ENCODE results near the gene PTPRK. TPM values are rescaled to one million over a fixed set of nuclear protein-coding genes. Genes with fewer than 3 reads are reported as not detected.
"Not testable (repeated sequence)": the region's sequence is repeated elsewhere in the genome, so short reads cannot be mapped to it uniquely, and the experiment has no call there.

Gene PTPRK
- total and polyA plus RNA-seq, 2 donors (not counting 1 experiment from before 2014, with no cell fraction given), result 16.2 to 18.7 TPM

GRCh38 chr6:127933137-127933536 is 587.3 kb downstream of the PTPRK start:
- H3K4me1 Mint-ChIP-seq, result no peaks in the 10 kb centered on the region
- Histone ChIP-seq H3K9ac (ENCODE audit: low read length) (no peak overlapping the region), H4K20me1 (ENCODE audit: control insufficient read depth, insufficient read depth, low read length, poor library complexity, severe bottlenecking) (no peaks in the 10 kb centered on the region), H3K4me3 (ENCODE audit: control extremely low read depth in 1 of 5, extremely low read depth in 1 of 5, insufficient read depth in 1 of 5, low read depth in 2 of 5, low read length in 4 of 5) (no peak overlapping the region), H3K9me3 (ENCODE audit: control extremely low read depth in 1 of 3, control insufficient read depth in 2 of 3, insufficient read depth in 1 of 3, low read length in 2 of 3) (peaks cover 2 to 7% (median 5%) of the 10 kb centered on the region in 3 donors), H3K36me3 (replicated peaks in 1 of 2; ENCODE audit: control extremely low read depth in 1 of 2, control insufficient read depth in 1 of 2, extremely low read depth in 1 of 2, insufficient read depth in 2 of 2, low read length in 1 of 2) (no peaks in the 10 kb centered on the region), H3K4me2 (replicated peaks; ENCODE audit: low read depth, low read length, poor library complexity, severe bottlenecking) (no peak overlapping the region), H3K4me1 (ENCODE audit: control insufficient read depth in 2 of 2, insufficient read depth in 2 of 2, low read length in 2 of 2) (no peaks in the 10 kb centered on the region), H2AFZ (ENCODE audit: insufficient read depth, low read depth, low read length, poor library complexity, severe bottlenecking) (no peak overlapping the region), H3K27ac (ENCODE audit: low read length in 2 of 2) (no peak overlapping the region), H3K79me2 (ENCODE audit: control insufficient read depth, insufficient read depth, low read length) (no peaks in the 10 kb centered on the region), H3K27me3 (replicated peaks in 1 of 4; ENCODE audit: control extremely low read depth in 1 of 4, control insufficient read depth in 3 of 4, insufficient read depth in 4 of 4, low read length in 3 of 4) (no peaks in the 10 kb centered on the region)
- intact Hi-C loops (cut with micrococcal nuclease), result no loop called here
- DNase-seq, result no peak
- TF ChIP-seq EZH2 (IDR thresholded peaks at IDR 0.05; ENCODE audit: borderline replicate concordance, insufficient read depth, low read depth, low read length, poor library complexity, severe bottlenecking) (no peak), CTCF (IDR thresholded peaks at IDR 0.05) (no peak)
- no peaks in the 10 kb centered on the region for H3K27me3 Mint-ChIP-seq
- POLR2A ChIA-PET, result no interaction called here
- no CpG with 5 or more reads among the region's 1 CpG for WGBS (ENCODE audit: insufficient coverage)
- no peaks in the 10 kb centered on the region for H3K9me3 Mint-ChIP-seq (ENCODE audit: insufficient read depth)
- H3K27ac Mint-ChIP-seq, result no peak overlapping the region
- CTCF ChIA-PET, result no interaction called here
- ATAC-seq (ENCODE audit: low read depth), result no peak
- H3K4me3 Mint-ChIP-seq, result no peak overlapping the region

- Histone ChIP-seq H3K4me2 (replicated peaks; ENCODE audit: low read depth, low read length, poor library complexity, severe bottlenecking) (no peak overlapping the region), H3K27ac (ENCODE audit: low read length in 2 of 2) (no peak overlapping the region), H2AFZ (ENCODE audit: insufficient read depth, low read depth, low read length, poor library complexity, severe bottlenecking) (no peak overlapping the region), H3K36me3 (replicated peaks in 1 of 2; ENCODE audit: control extremely low read depth in 1 of 2, control insufficient read depth in 1 of 2, extremely low read depth in 1 of 2, insufficient read depth in 2 of 2, low read length in 1 of 2) (no peaks in the 10 kb centered on the region), H3K9me3 (ENCODE audit: control extremely low read depth in 1 of 3, control insufficient read depth in 2 of 3, insufficient read depth in 1 of 3, low read length in 2 of 3) (peaks cover 2 to 7% (median 5%) of the 10 kb centered on the region in 3 donors), H3K79me2 (ENCODE audit: control insufficient read depth, insufficient read depth, low read length) (no peaks in the 10 kb centered on the region), H3K27me3 (replicated peaks in 1 of 4; ENCODE audit: control extremely low read depth in 1 of 4, control insufficient read depth in 3 of 4, insufficient read depth in 4 of 4, low read length in 3 of 4) (no peaks in the 10 kb centered on the region), H3K9ac (ENCODE audit: low read length) (no peak overlapping the region), H3K4me1 (ENCODE audit: control insufficient read depth in 2 of 2, insufficient read depth in 2 of 2, low read length in 2 of 2) (no peaks in the 10 kb centered on the region), H4K20me1 (ENCODE audit: control insufficient read depth, insufficient read depth, low read length, poor library complexity, severe bottlenecking) (no peaks in the 10 kb centered on the region), H3K4me3 (ENCODE audit: control extremely low read depth in 1 of 5, extremely low read depth in 1 of 5, insufficient read depth in 1 of 5, low read depth in 2 of 5, low read length in 4 of 5) (no peak overlapping the region)
- no peak overlapping the region for H3K27ac Mint-ChIP-seq
- no peak for DNase-seq
- CTCF ChIA-PET, result no interaction called here
- H3K27me3 Mint-ChIP-seq, result no peaks in the 10 kb centered on the region
- POLR2A ChIA-PET, result no interaction called here
- no peak for ATAC-seq (ENCODE audit: low read depth)
- 76% methylated on average over 5 of the region's 5 CpGs for WGBS (ENCODE audit: insufficient coverage)
- TF ChIP-seq CTCF (IDR thresholded peaks at IDR 0.05) (no peak), EZH2 (IDR thresholded peaks at IDR 0.05; ENCODE audit: borderline replicate concordance, insufficient read depth, low read depth, low read length, poor library complexity, severe bottlenecking) (no peak)
- H3K4me3 Mint-ChIP-seq, result no peak overlapping the region
- no peaks in the 10 kb centered on the region for H3K9me3 Mint-ChIP-seq (ENCODE audit: insufficient read depth)
- H3K4me1 Mint-ChIP-seq, result no peaks in the 10 kb centered on the region
- intact Hi-C loops (cut with micrococcal nuclease), result no loop called here
Observed at GRCh38 chr6:127932708-127933107, 587.7 kb downstream of the PTPRK start.

- H3K9me3 Mint-ChIP-seq (ENCODE audit: insufficient read depth); H3K9me3 ChIP-seq (ENCODE audit: control extremely low read depth in 1 of 3, control insufficient read depth in 2 of 3, insufficient read depth in 1 of 3, low read length in 2 of 3); H3K4me1 Mint-ChIP-seq; H3K27ac ChIP-seq (ENCODE audit: low read length in 2 of 2); intact Hi-C loops (cut with micrococcal nuclease); POLR2A ChIA-PET; DNase-seq; H4K20me1 ChIP-seq (ENCODE audit: control insufficient read depth, insufficient read depth, low read length, poor library complexity, severe bottlenecking); H3K9ac ChIP-seq (ENCODE audit: low read length); H3K79me2 ChIP-seq (ENCODE audit: control insufficient read depth, insufficient read depth, low read length); H3K4me3 Mint-ChIP-seq; CTCF ChIA-PET; H3K27ac Mint-ChIP-seq; H3K4me1 ChIP-seq (ENCODE audit: control insufficient read depth in 2 of 2, insufficient read depth in 2 of 2, low read length in 2 of 2); H3K36me3 ChIP-seq (replicated peaks in 1 of 2; ENCODE audit: control extremely low read depth in 1 of 2, control insufficient read depth in 1 of 2, extremely low read depth in 1 of 2, insufficient read depth in 2 of 2, low read length in 1 of 2); H3K27me3 ChIP-seq (replicated peaks in 1 of 4; ENCODE audit: control extremely low read depth in 1 of 4, control insufficient read depth in 3 of 4, insufficient read depth in 4 of 4, low read length in 3 of 4); H3K27me3 Mint-ChIP-seq; H2AFZ ChIP-seq (ENCODE audit: insufficient read depth, low read depth, low read length, poor library complexity, severe bottlenecking); H3K4me3 ChIP-seq (ENCODE audit: control extremely low read depth in 1 of 5, extremely low read depth in 1 of 5, insufficient read depth in 1 of 5, low read depth in 2 of 5, low read length in 4 of 5); H3K4me2 ChIP-seq (replicated peaks; ENCODE audit: low read depth, low read length, poor library complexity, severe bottlenecking); ATAC-seq (ENCODE audit: low read depth): not testable (repeated sequence)
- 91% methylated on average over 7 of the region's 10 CpGs for WGBS (ENCODE audit: insufficient coverage)
Observed at GRCh38 chr6:127926441-127926840, 594.0 kb downstream of the PTPRK start.
